HL-60 (cell line): ENCODE data around the gene ELOVL6.

ENCODE experiments used
- DNase-seq, 2 experiments: peaks; one replicate each; pipeline ENCODE4 v3.0.0-alpha.2; 2010 to 2020; ENCODE audit warnings: low read depth in 1 of 2, low spot score in 1 of 2
- H3K27ac ChIP-seq: fragments of 250-450 bp; sonication (Bioruptor Pico); replicated peaks from 2 replicates; pipeline ENCODE4 v1.5.1; 2020; ENCODE audit warnings: mild to moderate bottlenecking, moderate library complexity
- H3K27me3 ChIP-seq: fragments of 250-450 bp; sonication (Bioruptor Pico); 2 replicates; pipeline ENCODE4 v1.5.1; 2021; ENCODE audit warnings: mild to moderate bottlenecking, moderate library complexity; ENCODE audit not compliant: insufficient read depth, poor library complexity, severe bottlenecking
- H3K4me3 ChIP-seq: replicated peaks from 2 replicates; pipeline ENCODE4 v1.5.1; 2011; ENCODE audit warnings: mild to moderate bottlenecking, control low read depth, low read length; ENCODE audit not compliant: insufficient read depth
- GABPA ChIP-seq: IDR thresholded peaks from 2 replicates; pipeline ENCODE4 v1.6.1; 2012; ENCODE audit warnings: low read depth
- POLR2AphosphoS5 ChIP-seq: IDR thresholded peaks from 2 replicates; pipeline ENCODE4 v1.6.1; 2012; ENCODE audit warnings: low read depth
- SPI1 ChIP-seq: IDR thresholded peaks from 2 replicates; pipeline ENCODE4 v1.6.1; 2012; ENCODE audit warnings: low read depth, mild to moderate bottlenecking, borderline replicate concordance
- TF ChIP-seq, protein P1 (sequence below): IDR thresholded peaks from 2 replicates; pipeline ENCODE4 v1.6.1; 2012; ENCODE audit warnings: low read depth; ENCODE audit not compliant: insufficient replicate concordance
- TF ChIP-seq, protein P2 (sequence below): IDR thresholded peaks from one replicate; pipeline ENCODE4 v1.5.1; 2011; ENCODE audit warnings: low read length, control low read depth, inconsistent platforms; ENCODE audit not compliant: insufficient read depth

The ELOVL6 gene

DNA sequence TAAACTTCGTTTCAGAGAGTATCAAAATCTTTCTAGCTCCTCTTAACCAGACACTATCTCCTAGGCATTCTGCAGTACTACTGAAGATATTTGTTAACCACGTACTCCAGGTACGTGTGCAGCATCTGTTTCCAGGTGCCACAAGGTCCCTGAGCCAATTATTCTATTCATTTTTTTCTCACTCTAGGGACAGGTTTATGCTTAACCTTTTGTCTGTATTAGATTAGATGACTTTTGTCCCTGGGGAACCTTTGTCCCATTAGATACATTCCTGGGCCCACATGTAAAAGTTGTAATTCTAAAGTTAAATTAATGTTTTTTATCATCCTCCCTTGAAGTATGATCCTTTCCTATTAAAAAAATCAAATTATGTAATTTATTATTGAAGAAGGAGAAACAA is 16.5 kb downstream of the ELOVL6 start:
- TF ChIP-seq POLR2AphosphoS5 = no peak
- TF ChIP-seq, protein P1, sequence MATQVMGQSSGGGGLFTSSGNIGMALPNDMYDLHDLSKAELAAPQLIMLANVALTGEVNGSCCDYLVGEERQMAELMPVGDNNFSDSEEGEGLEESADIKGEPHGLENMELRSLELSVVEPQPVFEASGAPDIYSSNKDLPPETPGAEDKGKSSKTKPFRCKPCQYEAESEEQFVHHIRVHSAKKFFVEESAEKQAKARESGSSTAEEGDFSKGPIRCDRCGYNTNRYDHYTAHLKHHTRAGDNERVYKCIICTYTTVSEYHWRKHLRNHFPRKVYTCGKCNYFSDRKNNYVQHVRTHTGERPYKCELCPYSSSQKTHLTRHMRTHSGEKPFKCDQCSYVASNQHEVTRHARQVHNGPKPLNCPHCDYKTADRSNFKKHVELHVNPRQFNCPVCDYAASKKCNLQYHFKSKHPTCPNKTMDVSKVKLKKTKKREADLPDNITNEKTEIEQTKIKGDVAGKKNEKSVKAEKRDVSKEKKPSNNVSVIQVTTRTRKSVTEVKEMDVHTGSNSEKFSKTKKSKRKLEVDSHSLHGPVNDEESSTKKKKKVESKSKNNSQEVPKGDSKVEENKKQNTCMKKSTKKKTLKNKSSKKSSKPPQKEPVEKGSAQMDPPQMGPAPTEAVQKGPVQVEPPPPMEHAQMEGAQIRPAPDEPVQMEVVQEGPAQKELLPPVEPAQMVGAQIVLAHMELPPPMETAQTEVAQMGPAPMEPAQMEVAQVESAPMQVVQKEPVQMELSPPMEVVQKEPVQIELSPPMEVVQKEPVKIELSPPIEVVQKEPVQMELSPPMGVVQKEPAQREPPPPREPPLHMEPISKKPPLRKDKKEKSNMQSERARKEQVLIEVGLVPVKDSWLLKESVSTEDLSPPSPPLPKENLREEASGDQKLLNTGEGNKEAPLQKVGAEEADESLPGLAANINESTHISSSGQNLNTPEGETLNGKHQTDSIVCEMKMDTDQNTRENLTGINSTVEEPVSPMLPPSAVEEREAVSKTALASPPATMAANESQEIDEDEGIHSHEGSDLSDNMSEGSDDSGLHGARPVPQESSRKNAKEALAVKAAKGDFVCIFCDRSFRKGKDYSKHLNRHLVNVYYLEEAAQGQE = no peak
- TF ChIP-seq, protein P2, sequence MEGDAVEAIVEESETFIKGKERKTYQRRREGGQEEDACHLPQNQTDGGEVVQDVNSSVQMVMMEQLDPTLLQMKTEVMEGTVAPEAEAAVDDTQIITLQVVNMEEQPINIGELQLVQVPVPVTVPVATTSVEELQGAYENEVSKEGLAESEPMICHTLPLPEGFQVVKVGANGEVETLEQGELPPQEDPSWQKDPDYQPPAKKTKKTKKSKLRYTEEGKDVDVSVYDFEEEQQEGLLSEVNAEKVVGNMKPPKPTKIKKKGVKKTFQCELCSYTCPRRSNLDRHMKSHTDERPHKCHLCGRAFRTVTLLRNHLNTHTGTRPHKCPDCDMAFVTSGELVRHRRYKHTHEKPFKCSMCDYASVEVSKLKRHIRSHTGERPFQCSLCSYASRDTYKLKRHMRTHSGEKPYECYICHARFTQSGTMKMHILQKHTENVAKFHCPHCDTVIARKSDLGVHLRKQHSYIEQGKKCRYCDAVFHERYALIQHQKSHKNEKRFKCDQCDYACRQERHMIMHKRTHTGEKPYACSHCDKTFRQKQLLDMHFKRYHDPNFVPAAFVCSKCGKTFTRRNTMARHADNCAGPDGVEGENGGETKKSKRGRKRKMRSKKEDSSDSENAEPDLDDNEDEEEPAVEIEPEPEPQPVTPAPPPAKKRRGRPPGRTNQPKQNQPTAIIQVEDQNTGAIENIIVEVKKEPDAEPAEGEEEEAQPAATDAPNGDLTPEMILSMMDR = no peak
- TF ChIP-seq SPI1 = no peak
- TF ChIP-seq GABPA = no peak
- no peak for DNase-seq
- H3K27me3 ChIP-seq = no peaks in the 10 kb centered on the region
- H3K27ac ChIP-seq = no peak overlapping the region
- no peak overlapping the region for H3K4me3 ChIP-seq

DNA sequence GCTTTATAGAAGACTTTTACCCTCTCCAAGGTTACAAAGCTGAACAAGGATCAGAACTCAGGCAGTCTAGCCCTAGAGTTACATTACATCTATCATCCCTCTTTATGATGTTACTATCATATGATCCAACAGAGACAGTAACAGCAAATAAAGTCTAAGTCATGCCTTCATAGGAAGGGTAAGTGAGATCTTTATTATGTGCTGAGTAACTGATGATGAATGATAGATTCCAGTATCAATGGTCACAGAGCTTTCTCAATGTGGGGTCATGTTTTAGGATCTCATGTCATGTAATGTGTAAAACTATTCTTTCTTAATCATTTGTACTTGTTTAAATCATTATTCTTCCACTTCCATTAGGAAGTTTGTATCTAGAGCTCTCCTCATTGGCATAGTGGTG is 22.8 kb downstream of the ELOVL6 start:
- Histone ChIP-seq H3K4me3 (no peak overlapping the region), H3K27me3 (no peaks in the 10 kb centered on the region), H3K27ac (no peak overlapping the region)
- no peak for DNase-seq
- TF ChIP-seq, protein P2 = no peak
- TF ChIP-seq SPI1 (no peak), GABPA (no peak), POLR2AphosphoS5 (no peak)
- TF ChIP-seq, protein P1 = no peak

DNA sequence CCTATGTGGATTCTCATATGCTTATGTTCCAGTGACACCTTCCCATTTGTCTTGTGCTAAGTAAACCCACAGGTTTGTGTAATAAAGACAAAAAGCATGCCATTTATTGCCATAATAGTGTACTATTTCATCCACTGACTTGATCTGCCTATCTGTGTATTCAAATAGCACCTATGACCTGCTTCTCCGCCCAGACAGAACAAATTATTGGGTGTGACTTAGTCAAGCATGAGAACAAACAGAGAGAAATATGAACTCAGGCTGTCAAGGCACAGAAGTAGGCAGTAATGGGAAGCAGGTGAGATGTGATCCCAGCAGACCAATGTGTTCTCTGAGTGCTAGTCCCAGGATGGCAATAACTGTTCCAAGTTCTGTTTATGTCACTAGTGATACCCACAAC is 25.4 kb downstream of the ELOVL6 start:
- no peak overlapping the region for H3K27ac ChIP-seq
- no peak overlapping the region for H3K4me3 ChIP-seq
- no peaks in the 10 kb centered on the region for H3K27me3 ChIP-seq
- TF ChIP-seq, protein P1 = no peak
- TF ChIP-seq, protein P2 = no peak
- TF ChIP-seq GABPA = no peak
- no peak for TF ChIP-seq POLR2AphosphoS5
- no peak for TF ChIP-seq SPI1
- DNase-seq = no peak
